DMS153 treated with DMSO at 0.1 percent for 48 hours (cell line): ENCODE data around the gene ICAM1.

Experiments used
- DNase-seq: peaks from one replicate; lab custom pipeline; 2025; ENCODE audit not compliant: unreplicated experiment; lab: John Stamatoyannopoulos, UW

ICAM1 gene

DNA sequence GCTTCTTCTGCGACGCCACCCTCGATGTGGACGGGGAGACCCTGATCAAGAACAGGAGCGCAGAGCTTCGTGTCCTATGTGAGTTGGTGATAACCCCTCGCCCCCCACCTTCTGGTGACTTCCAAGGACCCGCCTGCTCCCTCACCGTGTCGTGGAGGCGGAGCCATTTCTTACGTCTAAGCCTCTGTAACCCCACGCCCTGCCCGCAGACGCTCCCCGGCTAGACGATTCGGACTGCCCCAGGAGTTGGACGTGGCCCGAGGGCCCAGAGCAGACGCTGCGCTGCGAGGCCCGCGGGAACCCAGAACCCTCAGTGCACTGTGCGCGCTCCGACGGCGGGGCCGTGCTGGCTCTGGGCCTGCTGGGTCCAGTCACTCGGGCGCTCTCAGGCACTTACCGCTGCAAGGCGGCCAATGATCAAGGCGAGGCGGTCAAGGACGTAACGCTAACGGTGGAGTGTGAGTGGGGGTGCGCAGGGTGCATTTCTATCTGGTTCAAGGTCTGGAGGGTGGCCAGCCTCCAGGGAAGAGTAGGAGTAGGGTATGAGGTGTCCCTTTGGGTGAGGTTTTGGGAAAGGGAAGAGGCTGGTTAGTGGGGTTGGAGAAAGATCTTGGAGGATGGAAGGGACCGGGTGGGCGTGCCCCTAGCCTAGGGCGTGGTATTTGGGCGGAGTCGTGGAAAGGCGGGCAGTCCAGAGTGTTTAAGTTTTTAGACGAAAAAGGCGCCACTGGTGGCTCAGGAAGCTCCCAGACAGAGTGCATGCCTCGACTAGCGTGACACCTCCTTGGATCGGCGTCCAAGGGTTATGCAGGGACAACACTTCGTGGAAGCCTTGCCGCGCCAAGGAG is 22.1 kb downstream of the ICAM1 start:
- no peak for DNase-seq

- DNase-seq = no peak
Measured at GRCh38 chr19:10293637-10294367, 22.9 kb downstream of the ICAM1 start.

- no peak for DNase-seq
Measured at GRCh38 chr19:10294368-10294697, 23.4 kb downstream of the ICAM1 start.

- no peak for DNase-seq
Measured at GRCh38 chr19:10295305-10295846, 24.5 kb downstream of the ICAM1 start.

- no peak for DNase-seq
Measured at GRCh38 chr19:10295847-10296591, 25.1 kb downstream of the ICAM1 start.

DNA sequence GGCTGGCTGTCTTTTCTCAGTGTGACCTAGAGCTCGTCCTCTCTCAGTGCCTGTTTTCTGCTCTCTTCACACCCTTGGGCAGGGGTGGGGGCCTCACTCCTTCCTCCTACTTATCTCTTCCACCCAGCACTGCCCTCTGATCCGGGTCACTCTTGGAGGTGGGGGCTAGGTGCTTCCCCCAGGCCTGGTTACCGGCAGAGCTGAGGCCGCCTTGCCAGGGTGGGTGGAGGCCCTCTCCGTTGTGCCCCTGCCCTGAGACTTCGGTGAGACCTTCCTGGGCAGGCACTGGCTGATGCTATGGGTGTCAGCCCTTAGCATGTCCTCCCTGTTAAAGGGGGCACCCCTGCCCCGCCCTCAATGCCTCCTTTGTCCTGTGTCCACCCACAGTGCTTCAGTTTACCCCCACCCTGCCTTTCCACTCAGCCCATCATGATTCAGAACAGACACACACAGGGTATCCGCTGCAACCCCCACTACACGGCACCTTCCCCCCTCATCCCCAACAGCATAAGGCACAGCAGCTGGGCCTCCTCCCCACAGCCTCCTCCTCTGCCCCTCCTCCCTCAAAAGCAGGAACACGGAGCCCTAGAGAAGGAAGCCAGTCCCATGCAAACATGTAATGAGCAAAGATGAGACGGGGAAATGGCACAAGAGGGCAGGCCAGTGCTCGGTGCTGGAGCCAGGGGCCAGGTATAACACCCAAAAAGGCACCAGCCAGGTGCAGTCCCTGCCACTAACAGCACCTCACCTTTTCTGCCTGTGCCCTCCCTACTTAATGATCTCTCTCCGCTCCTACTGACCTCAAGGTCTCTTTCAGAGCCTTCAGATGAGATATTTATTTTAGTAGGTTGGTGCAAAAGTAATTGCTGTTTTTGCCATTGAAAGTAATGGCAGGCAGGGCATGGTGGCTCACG is 28.9 kb downstream of the ICAM1 start:
- DNase-seq = no peak

GRCh38 chr19:10305139-10305806 is 34.4 kb downstream of the ICAM1 start:
- DNase-seq = no peak

DNA sequence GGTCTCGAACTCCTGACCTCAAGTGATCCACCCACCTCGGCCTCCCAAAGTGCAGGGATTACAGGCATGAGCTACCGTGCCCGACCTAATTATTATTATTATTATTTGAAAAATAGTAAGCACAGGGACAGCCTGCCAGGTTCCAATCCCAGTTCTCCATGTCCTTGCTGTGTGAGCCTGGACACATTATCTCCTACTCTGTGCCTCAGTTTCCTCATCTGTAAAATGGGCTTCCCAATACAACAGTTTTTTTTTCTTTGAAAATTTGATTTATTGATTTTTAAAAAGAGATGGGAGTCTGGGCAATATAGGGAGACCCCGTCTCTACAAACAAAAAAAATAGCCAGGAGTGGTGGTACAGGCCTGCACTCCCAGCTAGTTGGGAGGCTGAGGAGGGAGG is 35.4 kb downstream of the ICAM1 start:
- no peak for DNase-seq

GRCh38 chr19:10309423-10309822 is 38.5 kb downstream of the ICAM1 start, which contains the start of gene ZGLP1:
ZGLP1 (minus strand) TSS chr19:10309815.
- no peak for DNase-seq

DNA sequence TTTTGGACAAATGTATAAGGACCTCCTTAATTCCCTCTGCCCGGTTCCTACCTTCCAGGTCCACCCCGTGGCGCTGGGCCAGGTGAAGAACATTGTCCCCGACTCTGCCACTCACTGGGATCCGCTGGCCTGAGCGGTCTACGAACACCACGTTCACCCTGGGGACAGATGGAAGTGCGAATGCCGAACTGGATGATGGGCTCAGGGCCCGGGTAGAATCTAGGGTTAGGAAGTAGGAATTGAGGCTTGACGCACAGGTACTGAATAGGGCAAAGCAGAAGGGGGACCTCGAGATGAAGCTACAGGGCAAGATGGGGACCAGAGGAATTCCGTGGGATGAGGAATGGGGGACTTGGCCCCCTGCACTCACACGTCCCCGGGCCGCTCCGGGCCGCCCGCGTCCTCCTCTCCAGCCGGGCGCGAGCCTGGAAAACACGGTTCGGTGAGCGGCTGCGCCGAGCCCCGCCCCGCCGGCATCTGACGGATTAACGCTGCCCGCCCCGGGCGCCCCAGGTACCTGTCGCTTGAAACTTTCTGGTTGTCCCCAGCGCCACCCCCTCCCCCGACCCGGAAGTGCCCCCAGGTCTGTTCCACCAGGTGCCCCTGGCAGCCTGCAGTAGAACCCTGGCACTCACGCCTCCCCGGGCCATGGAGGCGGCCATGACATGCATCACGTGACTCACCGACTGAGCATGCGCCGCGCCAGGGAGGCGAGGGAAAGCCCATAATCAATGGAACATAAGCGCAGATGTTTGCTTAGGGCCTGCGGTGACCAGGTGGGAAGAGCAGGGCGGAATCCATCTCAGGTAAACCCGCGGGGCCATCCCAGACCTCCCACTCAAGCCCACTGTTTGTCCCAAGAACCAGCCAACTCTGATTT is 44.7 kb downstream of the ICAM1 start, which contains the start of gene FDX2:
FDX2 (minus strand) TSS at position 681 of the 880 bp plus-strand sequence; CDS start at position 662, 19 bp downstream.
- DNase-seq = peak; percentile 81

GRCh38 chr19:10316229-10317044 is 45.5 kb downstream of the ICAM1 start:
- DNase-seq = no peak

GRCh38 chr19:10317045-10317856 is 46.3 kb downstream of the ICAM1 start:
- DNase-seq = no peak

- no peak for DNase-seq
Measured at GRCh38 chr19:10317857-10318462, 47.0 kb downstream of the ICAM1 start.

DNA sequence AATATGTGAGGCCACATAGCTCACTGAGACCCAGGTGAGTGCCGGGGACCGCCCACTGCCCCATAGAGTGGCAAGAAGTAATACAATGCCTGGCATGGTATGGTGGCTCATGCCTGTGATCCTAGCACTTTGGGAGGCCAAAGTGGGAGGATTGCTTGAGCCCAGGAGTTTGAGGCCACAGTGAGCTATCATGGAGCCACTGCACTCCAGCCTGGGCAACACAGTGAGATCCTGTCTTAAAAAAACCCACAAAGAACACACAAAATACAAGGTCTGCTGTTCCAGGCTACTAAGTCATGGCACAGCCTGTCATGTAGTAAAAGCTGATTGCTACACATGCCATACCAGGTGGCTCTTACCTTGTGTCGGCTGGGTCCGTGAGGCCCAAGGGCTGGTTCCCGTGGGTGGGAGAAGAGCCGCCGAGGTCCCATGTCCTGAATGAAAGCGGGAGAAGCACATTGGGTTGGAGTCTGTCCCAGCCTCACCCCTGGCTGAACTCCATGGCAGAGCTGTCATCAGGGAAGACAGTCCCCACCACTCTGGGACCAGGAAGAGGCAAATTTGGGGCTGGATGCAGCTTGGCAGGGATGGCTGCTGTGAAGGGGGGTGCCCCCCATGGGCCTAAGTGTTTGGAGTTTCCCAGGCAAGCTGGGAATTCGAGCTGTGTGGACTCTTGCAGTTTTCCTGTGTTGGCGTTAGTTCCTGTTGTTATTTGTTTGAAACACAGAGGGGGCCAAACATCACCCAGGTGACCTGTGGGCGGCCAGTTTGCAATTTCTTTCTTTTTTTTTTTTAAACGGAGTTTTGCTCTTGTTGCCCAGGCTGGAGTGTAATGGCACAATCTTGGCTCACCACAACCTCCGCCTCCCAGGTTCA is 48.1 kb downstream of the ICAM1 start:
- no peak for DNase-seq

- DNase-seq = no peak
Measured at GRCh38 chr19:10320602-10321416, 49.9 kb downstream of the ICAM1 start.
